ENCODE results near the gene CBX5.

The CBX5 gene

GRCh38 chr12:54221402-54221984, 58.4 kb downstream of the CBX5 start:
- DNase-seq: no peak

GRCh38 chr12:54220567-54220966, 59.4 kb downstream of the CBX5 start:
- no peak for DNase-seq

- peak; percentile 59 for DNase-seq
Measured at GRCh38 chr12:54220092-54220557, 59.8 kb downstream of the CBX5 start.

GRCh38 chr12:54217774-54218241, 62.1 kb downstream of the CBX5 start:
- no peak for DNase-seq

- DNase-seq: peak; percentile 61
Measured at GRCh38 chr12:54216797-54217661, 62.9 kb downstream of the CBX5 start.

GRCh38 chr12:54215989-54216796, 63.7 kb downstream of the CBX5 start:
- no peak for DNase-seq

- peak; percentile 85 for DNase-seq
Measured at GRCh38 chr12:54214553-54215406, 65.1 kb downstream of the CBX5 start.

- DNase-seq: no peak
Measured at GRCh38 chr12:54213079-54213478, 66.8 kb downstream of the CBX5 start.

- DNase-seq: no peak
Measured at GRCh38 chr12:54211920-54212319, 68.0 kb downstream of the CBX5 start.

- DNase-seq: no peak
Measured at GRCh38 chr12:54210400-54210790, 69.5 kb downstream of the CBX5 start.

GRCh38 chr12:54208591-54208990, 71.3 kb downstream of the CBX5 start:
- no peak for DNase-seq

- peak; percentile 78 for DNase-seq
Measured at GRCh38 chr12:54207539-54208294, 72.2 kb downstream of the CBX5 start.

- DNase-seq: no peak
Measured at GRCh38 chr12:54206791-54207190, 73.1 kb downstream of the CBX5 start.

GRCh38 chr12:54204316-54204715, 75.6 kb downstream of the CBX5 start:
- no peak for DNase-seq

GRCh38 chr12:54201001-54201794, 78.7 kb downstream of the CBX5 start:
- peak; percentile 59 for DNase-seq

GRCh38 chr12:54200412-54200811, 79.5 kb downstream of the CBX5 start:
- DNase-seq: no peak

GRCh38 chr12:54199917-54200316, 80.0 kb downstream of the CBX5 start:
- DNase-seq: no peak

GRCh38 chr12:54199034-54199433, 80.9 kb downstream of the CBX5 start:
- DNase-seq: no peak

GRCh38 chr12:54197431-54197909, 82.5 kb downstream of the CBX5 start:
- DNase-seq: no peak

- no peak for DNase-seq
Measured at GRCh38 chr12:54197010-54197409, 82.9 kb downstream of the CBX5 start.

GRCh38 chr12:54196396-54196795, 83.5 kb downstream of the CBX5 start:
- DNase-seq: no peak
